Astrocyte of the spinal cord (primary cell): ENCODE measurements around the gene CREBBP.

ENCODE experiments used
- DNase-seq: peaks from one replicate; pipeline ENCODE4 v3.0.0; 2011; ENCODE audit warnings: low read depth, low spot score
- H3K4me3 ChIP-seq: 2 replicates; pipeline ENCODE4 v1.5.1; 2011; ENCODE audit warnings: low read depth, mild to moderate bottlenecking, low read length, moderate library complexity
- CTCF ChIP-seq: IDR thresholded peaks from 2 replicates; pipeline ENCODE4 v1.5.1; 2012; ENCODE audit warnings: low read depth, mild to moderate bottlenecking, low read length, inconsistent platforms
- in situ Hi-C: cut with HindIII; loops from 2 replicates; pipeline ENCODE4 v1.10.0; 2017; ENCODE audit warnings: low sequenced_read_pairs

The CREBBP gene

GRCh38 chr16:3810818-3811217, 69.7 kb downstream of the CREBBP start:
- DNase-seq, result no peak
- no peak overlapping the region for H3K4me3 ChIP-seq
- no peak for TF ChIP-seq CTCF
- in situ Hi-C loops, result no loop called here

GRCh38 chr16:3810198-3810664, 70.3 kb downstream of the CREBBP start:
- H3K4me3 ChIP-seq, result no peak overlapping the region
- in situ Hi-C loops, result no loop called here
- no peak for DNase-seq
- no peak for TF ChIP-seq CTCF

GRCh38 chr16:3808308-3809063, 72.0 kb downstream of the CREBBP start:
- DNase-seq, result no peak
- in situ Hi-C loops, result no loop called here
- no peak for TF ChIP-seq CTCF
- H3K4me3 ChIP-seq, result no peak overlapping the region

GRCh38 chr16:3807425-3808123, 72.9 kb downstream of the CREBBP start:
- H3K4me3 ChIP-seq, result no peak overlapping the region
- in situ Hi-C loops, result no loop called here
- no peak for DNase-seq
- no peak for TF ChIP-seq CTCF

GRCh38 chr16:3804426-3805016, 76.0 kb downstream of the CREBBP start:
- in situ Hi-C loops, result no loop called here
- DNase-seq, result no peak
- no peak for TF ChIP-seq CTCF
- no peak overlapping the region for H3K4me3 ChIP-seq

GRCh38 chr16:3800477-3801270, 79.8 kb downstream of the CREBBP start:
- no peak for DNase-seq
- H3K4me3 ChIP-seq, result no peak overlapping the region
- TF ChIP-seq CTCF, result no peak
- in situ Hi-C loops, result no loop called here
